ENCODE measurements around the gene SHC4. TPM values are rescaled to one million over a fixed set of nuclear protein-coding genes. Genes with fewer than 3 reads are reported as not detected.

The SHC4 gene
- total RNA-seq (2016; rRNA removed; fragmentation: Illumina TruSeq; extraction: Trizol) (0.04 TPM in 2 replicates), polyA plus RNA-seq (2011; rRNA removed) (0.01 TPM in 1 of 2 replicates, not detected in the other), polyA minus RNA-seq (2011; rRNA and poly(A)+ RNA removed; ENCODE audit: low replicate concordance) (1.3 TPM in 1 of 2 replicates, not detected in the other), Bru-seq, nascent RNA (percentile 3 among the genes with signal in this experiment), BruChase-seq, experiment 1, labeled RNA remaining after a 6-hour chase (percentile 3 among the genes with signal in this experiment), BruChase-seq, experiment 2, labeled RNA remaining after a 2-hour chase (percentile 7 among the genes with signal in this experiment)
- not detected in 2 replicates for total RNA-seq (2016; cell fraction: cytosol; rRNA removed; fragmentation: Illumina TruSeq; extraction: Trizol; ENCODE audit: low read depth)
- total RNA-seq (2016; cell fraction: insoluble cytoplasmic fraction; rRNA removed; fragmentation: Illumina TruSeq; extraction: Trizol), result not detected in 2 replicates
- total RNA-seq (2016; cell fraction: membrane; rRNA removed; fragmentation: Illumina TruSeq; extraction: Trizol), result not detected in 2 replicates
- not detected in 2 replicates for total RNA-seq (2016; cell fraction: nucleus; rRNA removed; fragmentation: Illumina TruSeq; extraction: Trizol)
- not detected in 2 replicates for polyA plus RNA-seq (2011; cell fraction: cytosol; rRNA removed)
- 0.14 TPM in 1 of 2 replicates, not detected in the other for polyA plus RNA-seq (2011; cell fraction: nucleus; rRNA removed)
- polyA plus RNA-seq (2012), result not detected in 2 replicates
- polyA plus RNA-seq (2016; cell fraction: cytosol; fragmentation: Illumina TruSeq; extraction: Trizol; ENCODE audit: low read depth), result not detected in 2 replicates
- polyA plus RNA-seq (2016; cell fraction: insoluble cytoplasmic fraction; fragmentation: Illumina TruSeq; extraction: Trizol; ENCODE audit: low read depth), result not detected in 2 replicates
- not detected in 2 replicates for polyA plus RNA-seq (2016; cell fraction: membrane; fragmentation: Illumina TruSeq; extraction: Trizol; ENCODE audit: low read depth)
- polyA plus RNA-seq (2016; cell fraction: nucleus; fragmentation: Illumina TruSeq; extraction: Trizol; ENCODE audit: insufficient read depth, low read depth), result not detected in 2 replicates
- not detected in 2 replicates for polyA minus RNA-seq (2011; cell fraction: cytosol; rRNA and poly(A)+ RNA removed)
- not detected in 2 replicates for polyA minus RNA-seq (2011; cell fraction: nucleus; rRNA and poly(A)+ RNA removed)
- long read RNA-seq, experiment 1, result 0 reads
- long read RNA-seq, experiment 2, result 0 reads

GRCh38 chr15:48963524-48964113, at the start of gene SHC4:
Gene SHC4 (minus strand): TSS chr15:48963919. CDS start chr15:48963015, 904 bp downstream.
- in situ Hi-C loops (cut with HindIII; ENCODE audit: extremely low pct_ligation_motif_present, low pct_unique_long_range_greater_than_20kb), result loop anchor here (5.0 kb wide), 1 partner anchor 101 kb away; no protein-coding TSS in a partner anchor
- TF ChIP-seq KLF12 (CRISPR knock-in tag; IDR thresholded peaks at IDR 0.05; ENCODE audit: borderline replicate concordance) (no peak), EZH2 (conservative IDR thresholded peaks at IDR 0.05; ENCODE audit: low read depth, low read length) (peak; percentile 84; the same call in 1 of the 2 replicates), CTCF (CRISPR knock-in tag; IDR thresholded peaks at IDR 0.05) (peak; percentile 37)
- FAIRE-seq (peak; percentile 40), DNase-seq (ENCODE audit: low spot score) (peak; percentile 24), ATAC-seq (peak; percentile 83)
- peak within 1 kb of the TSS; percentile 5 to 65 (median 29); a peak in 4 of 6 replicates for H3K4me3 ChIP-seq (replicated peaks in 1 of 3; ENCODE audit: insufficient read depth in 1 of 3, low read depth in 2 of 3, low read length in 3 of 3)
- no peak within 1 kb of the TSS for H3K27ac ChIP-seq (ENCODE audit: extremely low read length, insufficient read depth, low read length)
- H3K9me3 ChIP-seq (ENCODE audit: low read length), result no peaks in the 10 kb centered on the region
- intact Hi-C loops (cut with micrococcal nuclease; ENCODE audit: unreplicated experiment), result no loop called here
- no peaks in the 10 kb centered on the region for H3K36me3 ChIP-seq (replicated peaks in 1 of 2; ENCODE audit: control insufficient read depth in 1 of 2, insufficient read depth in 2 of 2, low read length in 2 of 2)
- CTCF ChIA-PET (ENCODE audit: low intra/inter-chr PET ratio, low total read pairs), result no interaction called here
- no TSS peak for BruUV-seq (replicated peaks)
- WGBS (ENCODE audit: low lambda C conversion rate), result 10% methylated on average over 16 of the region's 16 CpGs
- peaks cover 17% of the 10 kb centered on the region; the same call in 1 of the 2 replicates for H3K4me1 ChIP-seq (ENCODE audit: insufficient read depth, low read length)
- H3K4me2 ChIP-seq (ENCODE audit: low read depth, low read length), result peak within 1 kb of the TSS; percentile 76
- H3K27me3 ChIP-seq (ENCODE audit: control insufficient read depth in 1 of 2, insufficient read depth in 2 of 2, low read length in 2 of 2), result peaks cover 3 to 53% of the 10 kb centered on the region in 2 experiments; a peak in 3 of 5 replicates
- H3K9ac ChIP-seq (ENCODE audit: insufficient read depth, low read depth, low read length), result 0 out of 2 replicates have a peak within 1 kb of the TSS, but pooled peaks have one; percentile 2
- POLR2A ChIA-PET, result interaction anchor here (1.2 kb wide), 1 partner anchor 12 kb away, joined by 4 read pairs; no protein-coding TSS in a partner anchor
- H3K79me2 ChIP-seq (ENCODE audit: insufficient read depth, low read length), result no peaks in the 10 kb centered on the region
- H4K20me1 ChIP-seq (ENCODE audit: insufficient read depth, low read length), result no peaks in the 10 kb centered on the region
- peak within 1 kb of the TSS; percentile 74 for H2AFZ ChIP-seq (ENCODE audit: low read length)
